Ovary (tissue), 9 donors: ENCODE measurements around the gene SH2D7. TPM values are rescaled to one million over a fixed set of nuclear protein-coding genes. Genes with fewer than 3 reads are reported as not detected.

Source experiments
- DNase-seq, 5 donors: peaks; one replicate each; pipeline ENCODE4 v3.0.0-alpha.2; 2019 to 2020
- H3K27ac ChIP-seq, 2 donors: fragments of 200-600 bp; one replicate each; pipeline versions ENCODE4 v1.5.1 to v1.8.0; 2019 to 2022
- H3K27me3 ChIP-seq: fragments of 200-600 bp; one replicate; pipeline ENCODE4 v1.8.0; 2022
- H3K36me3 ChIP-seq: fragments of 200-600 bp; sonication (generic); one replicate; pipeline ENCODE4 v1.5.1; 2019
- H3K4me1 ChIP-seq: one replicate; pipeline ENCODE4 v1.8.1; 2013; ENCODE audit warnings: mild to moderate bottlenecking, moderate library complexity; ENCODE audit not compliant: insufficient read depth
- H3K4me3 ChIP-seq: fragments of 200-600 bp; sonication (generic); one replicate; pipeline ENCODE4 v1.5.1; 2017
- H3K9me3 ChIP-seq, 2 donors: fragments of 200-600 bp in 1 of 2; sonication (generic) in 1 of 2; one replicate each; pipeline versions ENCODE4 v1.5.1 to v1.8.1; 2013 to 2019; ENCODE audit warnings: mild to moderate bottlenecking in 1 of 2, moderate library complexity in 1 of 2
- CTCF ChIP-seq, 3 donors: fragments of 450-650 bp in 2 of 3; fragments of 200-600 bp in 1 of 3; IDR thresholded peaks; one replicate each; pipeline versions ENCODE4 v1.5.1 to v1.8.0; 2016 to 2022; ENCODE audit warnings: antibody characterized with exemption in 3 of 3, mild to moderate bottlenecking in 1 of 3
- EP300 ChIP-seq: sonication (generic); formaldehyde crosslinking; IDR thresholded peaks from one replicate; pipeline ENCODE4 v1.6.1; 2017; ENCODE audit warnings: antibody characterized with exemption
- POLR2A ChIP-seq: fragments of 450-650 bp; IDR thresholded peaks from one replicate; pipeline ENCODE4 v1.6.1; 2017; ENCODE audit warnings: antibody characterized with exemption, mild to moderate bottlenecking, moderate library complexity
- WGBS, 3 donors: extraction: QIAGEN DNeasy Blood & Tissue Kit in 1 of 3; methylation state at CpG; one replicate each; pipeline versions ENCODE4 v1.1.5 to v1.1.7; 2013 to 2017; 5-methylcytosine and 5-hydroxymethylcytosine counted together
- intact Hi-C, 4 donors: fragments of 100-400 bp; cut with DNase I; formaldehyde crosslinking; loops; one replicate each; pipeline versions ENCODE4 v1.11.0 to v1.15.1; 2022 to 2023
- polyA plus RNA-seq, 2 donors: library from polyadenylated mRNA; stranded (reverse); fragments of 200-250 nt in 1 of 2; fragments of 350-450 nt in 1 of 2; fragmentation: Illumina TruSeq in 1 of 2; extraction: RNeasy Lipid Tissue Mini Kit (QIAGEN cat#74804) in 1 of 2; gene quantifications; one replicate each; pipeline ENCODE4 v1.2.3, GENCODE V29; 2013 to 2014
- total RNA-seq, 7 donors: library from RNA; depleted of rRNA in 2 of 7; stranded (reverse); fragments of >200 nt in 2 of 7; fragmentation: NEBNext Ultra II Directional in 3 of 7; extraction: Animal tissue kit (Norgen Biotek cat#: 25700) in 3 of 7; gene quantifications; one replicate each; pipeline versions ENCODE4 v1.1.0 to v1.2.4, GENCODE V29; 2016 to 2023
- donor health status: DM: no; HTN: no; CAD: no; lungs with moderate emphysema.
- donor health status: DM: no; HTN: no; CAD: no.
- donor health status: Bipolar disorder and iron deficiency.
- donor health status: DM: yes; HTN: yes; CAD: no.
- donor health status: DM: no; HTN: no; CAD: no.
- donor health status: DM: yes; HTN: yes; CAD: no.

Gene SH2D7
- total and polyA plus RNA-seq, 9 donors = not detected

GRCh38 chr15:78047761-78048627 lies 44.4 kb upstream of the SH2D7 start:
- 10 to 21% (median 19%) methylated on average over 8 of the region's 8 CpGs for WGBS, 3 donors
- Histone ChIP-seq H3K4me3 (no peak overlapping the region), H3K9me3 (no peaks in the 10 kb centered on the region), H3K4me1 (peaks cover 18% of the 10 kb centered on the region), H3K36me3 (no peaks in the 10 kb centered on the region), H3K27me3 (no peaks in the 10 kb centered on the region), H3K27ac (peak overlapping the region in 1 of 2 donors; percentile 22)
- TF ChIP-seq CTCF (IDR thresholded peaks at IDR 0.05) (no peak), EP300 (no peak), POLR2A (no peak)
- intact Hi-C loops = no loop called here
- DNase-seq = no peak

- Histone ChIP-seq H3K9me3 (no peaks in the 10 kb centered on the region), H3K4me1 (peaks cover 18% of the 10 kb centered on the region)
- DNase-seq = no peak
Measured at GRCh38 chr15:78048628-78048920, 43.8 kb upstream of the SH2D7 start.

GRCh38 chr15:78049691-78050440 lies 42.5 kb upstream of the SH2D7 start:
- Histone ChIP-seq H3K9me3 (no peaks in the 10 kb centered on the region), H3K27me3 (no peaks in the 10 kb centered on the region), H3K27ac (no peak overlapping the region), H3K36me3 (no peaks in the 10 kb centered on the region), H3K4me1 (peaks cover 18% of the 10 kb centered on the region), H3K4me3 (no peak overlapping the region)
- intact Hi-C loops = no loop called here
- DNase-seq = no peak
- WGBS, 3 donors = 19 to 26% (median 21%) methylated on average over 7 of the region's 7 CpGs
- TF ChIP-seq CTCF (IDR thresholded peaks at IDR 0.05) = no peak

More at GRCh38 chr15:78048628-78048920, 43.8 kb upstream of the SH2D7 start:
- no peak for TF ChIP-seq CTCF (IDR thresholded peaks at IDR 0.05)
- no peak for TF ChIP-seq EP300
- TF ChIP-seq POLR2A = no peak
- intact Hi-C loops = no loop called here
- no peaks in the 10 kb centered on the region for H3K27me3 ChIP-seq
- H3K36me3 ChIP-seq = no peaks in the 10 kb centered on the region
- H3K27ac ChIP-seq = peak overlapping the region in 1 of 2 donors; percentile 22
- 44 to 70% (median 56%) methylated on average over 5 of the region's 5 CpGs for WGBS, 3 donors
- no peak overlapping the region for H3K4me3 ChIP-seq

- 25 to 38% (median 27%) methylated on average over 1 of the region's 1 CpG for WGBS, 3 donors
Measured at GRCh38 chr15:78050441-78050809, 41.9 kb upstream of the SH2D7 start.

More at GRCh38 chr15:78050441-78050809, 41.9 kb upstream of the SH2D7 start:
- Histone ChIP-seq H3K4me3 (no peak overlapping the region), H3K4me1 (peaks cover 20% of the 10 kb centered on the region), H3K9me3 (no peaks in the 10 kb centered on the region), H3K27ac (no peak overlapping the region), H3K36me3 (no peaks in the 10 kb centered on the region), H3K27me3 (no peaks in the 10 kb centered on the region)
- no peak for TF ChIP-seq EP300
- no peak for TF ChIP-seq POLR2A
- TF ChIP-seq CTCF (IDR thresholded peaks at IDR 0.05) = no peak
- intact Hi-C loops = no loop called here
- no peak for DNase-seq
